Measurements from ENCODE around the gene C1orf167. TPM values are rescaled to one million over a fixed set of nuclear protein-coding genes. Genes with fewer than 3 reads are reported as not detected.
"Not testable (repeated sequence)": the region's sequence is repeated elsewhere in the genome, so short reads cannot be mapped to it uniquely, and the experiment has no call there.

C1orf167 gene
- total and polyA plus RNA-seq, 10 of the 15 experiments (the other 5 are each of a cell fraction or from before 2014, with no cell fraction given): 0.17 to 0.31 TPM; not detected in 8

DNA sequence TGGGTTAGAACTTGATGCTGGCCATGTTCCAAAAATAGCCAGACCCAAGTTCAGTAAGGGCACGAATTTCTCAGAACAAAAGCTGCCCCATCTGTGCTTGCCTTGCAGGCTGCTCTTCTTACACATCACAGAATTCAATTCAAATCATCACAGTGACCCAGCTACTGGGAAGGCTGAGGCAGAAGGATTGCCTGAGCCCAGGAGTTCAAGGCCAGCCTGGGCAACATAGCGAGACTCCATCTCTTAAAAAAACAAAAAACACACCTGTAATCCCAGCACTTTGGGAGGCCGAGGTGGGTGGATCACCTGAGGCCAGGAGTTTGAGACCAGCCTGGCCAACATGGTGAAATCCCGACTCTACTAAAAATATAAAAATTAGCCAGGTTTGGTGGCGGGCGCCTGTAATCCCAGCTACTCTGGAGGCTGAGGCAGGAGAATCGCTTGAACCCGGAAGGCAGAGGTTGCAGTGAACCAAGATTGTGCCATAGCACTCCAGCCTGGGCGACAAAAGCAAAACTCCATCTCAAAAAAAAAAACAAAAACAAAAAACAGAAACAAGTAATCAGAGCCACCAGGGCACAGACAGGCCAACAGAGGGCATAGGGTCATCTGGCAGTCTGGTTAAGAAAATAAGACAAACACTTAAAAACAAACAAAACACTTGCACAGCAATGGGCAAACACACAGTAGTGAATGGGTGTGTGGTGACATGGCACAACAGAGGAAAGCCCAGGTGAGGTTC is 42.1 kb downstream of the C1orf167 start:
- H4K20me1 ChIP-seq (ENCODE audit: control insufficient read depth, insufficient read depth); H2AFZ ChIP-seq (ENCODE audit: control insufficient read depth, low read depth, low read length); DNase-seq (ENCODE audit: low read depth, low spot score); in situ Hi-C loops (cut with MboI); BruUV-seq (replicated peaks); H3K4me1 ChIP-seq (ENCODE audit: control insufficient read depth, insufficient read depth, low read length); H3K27me3 ChIP-seq (replicated peaks in 1 of 2; ENCODE audit: control insufficient read depth in 2 of 2, insufficient read depth in 2 of 2, low read length in 1 of 2); FAIRE-seq; H3K36me3 ChIP-seq (ENCODE audit: control insufficient read depth in 2 of 2, insufficient read depth in 2 of 2, low read length in 1 of 2); ATAC-seq; intact Hi-C loops (cut with micrococcal nuclease; ENCODE audit: unreplicated experiment); H3K9me3 ChIP-seq (replicated peaks; ENCODE audit: control insufficient read depth, insufficient read depth, low read length): not testable (repeated sequence)
- Histone ChIP-seq H3K9ac (ENCODE audit: control insufficient read depth, insufficient read depth, low read length) (peak overlapping the region; percentile 91; the same call in 1 of the 2 replicates), H3K4me3 (peak overlapping the region; percentile 97), H3K27ac (ENCODE audit: control insufficient read depth, insufficient read depth) (peak overlapping the region; percentile 88), H3K4me2 (ENCODE audit: control insufficient read depth, insufficient read depth) (peak overlapping the region; percentile 100), H3K79me2 (ENCODE audit: control insufficient read depth, insufficient read depth, low read length) (peaks cover 37% of the 10 kb centered on the region)
- ChIA-PET SMC1A (ENCODE audit: uncharacterized antibody, unreplicated experiment) (interaction anchor here (0.9 to 1.3 kb wide), 2 partner anchors 10 to 67 kb away, joined by 3 to 5 read pairs; no protein-coding TSS in a partner anchor), POLR2A (interaction anchor here (0.5 to 2.0 kb wide), 6 partner anchors 10 to 106 kb away, joined by 3 to 20 read pairs (median 4); no protein-coding TSS in a partner anchor), CTCF (interaction anchor here (1.1 to 1.4 kb wide), 2 partner anchors 20 to 122 kb away, joined by 3 read pairs; no protein-coding TSS in a partner anchor), RAD21 (ENCODE audit: unreplicated experiment) (interaction anchor here (1.0 to 1.6 kb wide), 6 partner anchors 11 to 163 kb away, joined by 3 to 11 read pairs (median 4); partner anchors contain the start of gene FBXO6)
- WGBS (ENCODE audit: insufficient coverage, insufficient replicate concordance, low lambda C conversion rate, missing lambda C conversion rate): 74% methylated on average over 9 of the region's 9 CpGs

DNA sequence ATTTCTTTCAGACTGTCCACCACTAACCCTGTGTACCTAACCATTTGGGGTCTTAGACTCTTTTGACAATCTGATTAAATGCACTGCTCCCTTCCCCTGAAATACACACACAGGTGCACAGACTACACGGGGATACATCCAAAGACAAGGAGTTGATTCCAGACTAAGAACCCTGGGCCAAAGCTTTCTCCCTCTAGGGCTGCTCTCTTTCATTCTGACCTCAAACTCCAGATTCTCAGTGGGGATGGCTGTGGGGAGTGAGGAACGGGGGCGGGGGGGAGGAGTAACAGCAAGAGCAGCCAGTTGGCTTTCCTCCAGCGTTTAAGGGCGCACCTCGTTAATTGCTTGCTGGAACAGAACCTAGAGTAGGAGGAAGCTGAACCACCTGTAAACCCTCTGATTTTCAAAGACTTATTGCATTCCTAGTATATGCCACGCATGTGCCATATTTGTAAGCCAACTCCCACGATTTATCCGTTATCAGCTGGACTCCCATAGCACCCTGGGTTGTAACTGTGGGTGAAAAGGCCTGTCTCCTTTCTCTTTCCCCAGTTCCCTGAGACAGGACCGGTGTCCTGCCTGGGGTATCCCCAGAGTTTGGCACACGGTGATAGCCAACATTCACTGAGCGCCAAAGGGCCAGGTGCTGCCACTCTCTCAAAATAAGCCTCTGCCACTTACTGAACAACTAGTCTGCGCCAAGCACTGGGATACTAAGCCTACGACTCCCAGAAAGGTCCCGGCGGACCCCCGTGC is 42.9 kb downstream of the C1orf167 start:
- peak overlapping the region; percentile 100 for H3K4me2 ChIP-seq (ENCODE audit: control insufficient read depth, insufficient read depth)
- H3K4me1 ChIP-seq (ENCODE audit: control insufficient read depth, insufficient read depth, low read length): peaks cover 11% of the 10 kb centered on the region
- peak overlapping the region; percentile 82 for H2AFZ ChIP-seq (ENCODE audit: control insufficient read depth, low read depth, low read length)
- FAIRE-seq (no peak), ATAC-seq (no peak; the same call in 2 of the 3 replicates), DNase-seq (ENCODE audit: low read depth, low spot score) (no peak)
- in situ Hi-C loops (cut with MboI): no loop called here
- H3K9ac ChIP-seq (ENCODE audit: control insufficient read depth, insufficient read depth, low read length): peak overlapping the region; percentile 91
- no TSS peak for BruUV-seq (replicated peaks)
- no peaks in the 10 kb centered on the region for H3K9me3 ChIP-seq (replicated peaks; ENCODE audit: control insufficient read depth, insufficient read depth, low read length)
- ChIA-PET RAD21 (ENCODE audit: unreplicated experiment) (no interaction called here), CTCF (no interaction called here), POLR2A (interaction anchor here (0.5 to 0.9 kb wide), 2 partner anchors 10 to 105 kb away, joined by 3 to 4 read pairs; no protein-coding TSS in a partner anchor), SMC1A (ENCODE audit: uncharacterized antibody, unreplicated experiment) (no interaction called here)
- 6% methylated on average over 16 of the region's 17 CpGs for WGBS (ENCODE audit: insufficient coverage, insufficient replicate concordance, low lambda C conversion rate, missing lambda C conversion rate)
- TF ChIP-seq ATF7 (IDR thresholded peaks at IDR 0.05; ENCODE audit: low read depth) (no peak), EGR1 (IDR thresholded peaks at IDR 0.05; ENCODE audit: borderline replicate concordance in 1 of 2, low read depth in 2 of 2, low read length in 2 of 2) (peak in 1 of 2 experiments; percentile 62; a peak in 2 of 3 replicates), PML (IDR thresholded peaks at IDR 0.05; ENCODE audit: low read length) (0 out of 2 replicates have a peak, but pooled peaks have one; percentile 8)
- intact Hi-C loops (cut with micrococcal nuclease; ENCODE audit: unreplicated experiment): no loop called here
- H3K27ac ChIP-seq (ENCODE audit: control insufficient read depth, insufficient read depth): peak overlapping the region; percentile 88
- peak overlapping the region; percentile 97 for H3K4me3 ChIP-seq
- H3K36me3 ChIP-seq (ENCODE audit: control insufficient read depth in 2 of 2, insufficient read depth in 2 of 2, low read length in 1 of 2): peaks cover 0 to 8% of the 10 kb centered on the region in 2 experiments; a peak in 3 of 4 replicates
- no peaks in the 10 kb centered on the region for H4K20me1 ChIP-seq (ENCODE audit: control insufficient read depth, insufficient read depth)
- no peaks in the 10 kb centered on the region for H3K27me3 ChIP-seq (replicated peaks in 1 of 2; ENCODE audit: control insufficient read depth in 2 of 2, insufficient read depth in 2 of 2, low read length in 1 of 2)
- H3K79me2 ChIP-seq (ENCODE audit: control insufficient read depth, insufficient read depth, low read length): peaks cover 41% of the 10 kb centered on the region
